Mesendoderm (in vitro differentiated cells): ENCODE results near the gene ZBTB11.

Experiments used
- DNase-seq: peaks from one replicate; pipeline ENCODE4 v3.0.0; 2013
- H2AK5ac ChIP-seq: 2 replicates; pipeline ENCODE4 v1.6.1; 2013; ENCODE audit warnings: low read length, inconsistent platforms
- H2BK120ac ChIP-seq: 2 replicates; pipeline ENCODE4 v1.6.1; 2013; ENCODE audit warnings: low read depth, mild to moderate bottlenecking, low read length, moderate library complexity, mixed read lengths
- H2BK15ac ChIP-seq: replicated peaks from 2 replicates; pipeline ENCODE4 v1.6.1; 2013; ENCODE audit warnings: low read depth, mild to moderate bottlenecking, moderate library complexity
- H2BK5ac ChIP-seq: 2 replicates; pipeline ENCODE4 v1.6.1; 2013; ENCODE audit warnings: low read length, inconsistent platforms
- H3K18ac ChIP-seq: 2 replicates; pipeline ENCODE4 v1.6.1; 2013; ENCODE audit warnings: mild to moderate bottlenecking, low read length, mixed read lengths
- H3K23ac ChIP-seq: one replicate; pipeline ENCODE4 v1.6.1; 2013; ENCODE audit warnings: low read length
- H3K27ac ChIP-seq: 2 replicates; pipeline ENCODE4 v1.5.1; 2013; ENCODE audit warnings: low read depth, mild to moderate bottlenecking, inconsistent platforms, low read length, moderate library complexity
- H3K27me3 ChIP-seq: 2 replicates; pipeline ENCODE4 v1.6.1; 2013; ENCODE audit warnings: low read length, control low read depth, mild to moderate bottlenecking, inconsistent platforms; ENCODE audit not compliant: insufficient read depth, poor library complexity
- H3K36me3 ChIP-seq: 2 replicates; pipeline ENCODE4 v1.6.1; 2013; ENCODE audit warnings: low read length, inconsistent platforms; ENCODE audit not compliant: control insufficient read depth, insufficient read depth
- H3K4ac ChIP-seq: one replicate; pipeline ENCODE4 v1.6.1; 2013; ENCODE audit warnings: low read depth, mild to moderate bottlenecking, low read length, moderate library complexity
- H3K4me1 ChIP-seq: 2 replicates; pipeline ENCODE4 v1.6.1; 2013; ENCODE audit warnings: low read depth, low read length, inconsistent platforms; ENCODE audit not compliant: control insufficient read depth
- H3K4me2 ChIP-seq: 2 replicates; pipeline ENCODE4 v1.6.1; 2013; ENCODE audit warnings: low read length
- H3K4me3 ChIP-seq: 2 replicates; pipeline ENCODE4 v1.5.1; 2013; ENCODE audit warnings: mild to moderate bottlenecking, low read length
- H3K56ac ChIP-seq: one replicate; pipeline ENCODE4 v1.6.1; 2013; ENCODE audit warnings: low read length
- H3K79me1 ChIP-seq: 2 replicates; pipeline ENCODE4 v1.6.1; 2013; ENCODE audit warnings: low read length, inconsistent platforms
- H3K79me2 ChIP-seq: 2 replicates; pipeline ENCODE4 v1.6.1; 2013; ENCODE audit warnings: mild to moderate bottlenecking, low read length; ENCODE audit not compliant: control insufficient read depth, insufficient read depth
- H3K9ac ChIP-seq: 2 replicates; pipeline ENCODE4 v1.6.1; 2013; ENCODE audit warnings: low read length, inconsistent platforms
- H4K5ac ChIP-seq: one replicate; pipeline ENCODE4 v1.6.1; 2013; ENCODE audit warnings: low read length
- H4K8ac ChIP-seq: one replicate; pipeline ENCODE4 v1.6.1; 2013; ENCODE audit warnings: low read depth, mild to moderate bottlenecking, control low read depth, low read length, moderate library complexity
- WGBS: extraction: QIAGEN DNeasy Blood & Tissue Kit; methylation state at CpG from one replicate; pipeline ENCODE4 v1.1.7; 2013; ENCODE audit warnings: low lambda C conversion rate, missing lambda C conversion rate; ENCODE audit not compliant: insufficient coverage; ENCODE audit errors: extremely low coverage; 5-methylcytosine and 5-hydroxymethylcytosine counted together

The ZBTB11 gene

DNA sequence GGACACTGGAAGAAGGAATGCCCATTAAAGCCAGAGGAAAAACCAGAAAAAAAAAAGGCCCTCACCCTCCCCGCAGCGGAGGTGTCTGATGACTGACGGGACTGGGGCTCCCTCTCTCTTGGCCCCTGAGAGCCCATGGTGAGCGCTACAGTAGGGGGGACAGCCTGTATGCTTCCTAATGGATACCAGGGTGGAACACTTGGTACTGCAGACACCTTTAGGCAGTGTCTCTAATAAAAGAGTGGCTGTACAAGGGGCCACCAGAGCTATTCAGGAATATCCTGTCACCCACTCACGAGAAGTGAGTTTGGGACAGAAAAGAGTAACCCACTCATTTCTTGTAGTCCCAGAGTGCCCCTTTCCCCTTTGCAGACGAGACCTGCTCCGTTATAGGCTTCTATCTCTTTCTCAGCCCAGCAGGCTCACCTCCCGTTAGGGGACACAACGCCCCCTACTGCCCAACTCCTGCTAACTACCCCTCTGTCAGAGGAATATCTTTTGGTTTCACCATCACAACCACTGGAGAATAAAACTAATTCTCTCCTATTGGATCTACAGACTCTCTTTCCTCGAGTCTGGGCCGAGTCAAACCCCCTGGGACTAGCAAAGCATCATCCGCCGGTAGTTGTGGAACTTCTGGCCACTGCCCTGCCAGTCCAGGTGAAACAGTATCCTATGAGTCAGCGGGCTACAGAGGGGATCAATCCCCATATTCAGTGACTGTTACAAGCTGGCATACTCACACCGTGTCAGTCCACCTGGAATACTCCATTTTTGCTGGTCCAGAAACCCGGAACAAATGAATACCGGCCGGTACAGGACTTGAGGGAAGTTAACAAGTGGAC is 40.8 kb downstream of the ZBTB11 start:
- no peak overlapping the region for H2BK15ac ChIP-seq
- H4K5ac ChIP-seq, result no peak overlapping the region
- no peak overlapping the region for H3K4me2 ChIP-seq
- no peak overlapping the region for H4K8ac ChIP-seq
- H3K79me1 ChIP-seq, result no peaks in the 10 kb centered on the region
- H3K18ac ChIP-seq, result no peak overlapping the region
- peak overlapping the region; percentile 12 for H3K56ac ChIP-seq
- H3K4me1 ChIP-seq, result peaks cover 5% of the 10 kb centered on the region
- no peak overlapping the region for H3K27ac ChIP-seq
- H3K36me3 ChIP-seq, result no peaks in the 10 kb centered on the region
- H3K4ac ChIP-seq, result no peak overlapping the region
- H3K79me2 ChIP-seq, result no peaks in the 10 kb centered on the region
- no peak overlapping the region for H3K4me3 ChIP-seq
- no CpG with 5 or more reads among the region's 18 CpGs for WGBS
- peak overlapping the region; percentile 87 for H3K23ac ChIP-seq
- DNase-seq, result peak; percentile 71
- no peaks in the 10 kb centered on the region for H3K27me3 ChIP-seq
- peak overlapping the region; percentile 23 for H3K9ac ChIP-seq
- peak overlapping the region; percentile 12 for H2BK5ac ChIP-seq
- H2BK120ac ChIP-seq, result no peak overlapping the region
- H2AK5ac ChIP-seq, result no peak overlapping the region

DNA sequence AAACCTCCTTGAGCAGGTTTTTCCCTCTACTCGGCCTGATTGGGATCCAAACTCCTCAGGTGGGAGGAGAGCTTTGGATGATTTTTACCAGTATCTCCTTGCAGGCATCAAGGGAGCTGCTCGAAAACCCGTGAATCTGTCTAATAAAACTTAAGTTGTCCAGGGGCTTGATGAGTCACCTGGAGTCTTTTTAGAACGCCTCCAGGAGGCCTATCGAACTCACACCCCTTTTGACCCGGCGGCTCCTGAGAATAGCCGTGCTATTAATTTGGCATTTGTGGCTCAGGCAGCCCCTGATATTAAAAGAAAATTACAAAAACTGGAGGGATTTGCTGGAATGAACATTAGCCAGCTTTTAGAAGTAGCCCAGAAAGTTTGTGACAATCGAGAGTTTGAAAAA is 41.6 kb downstream of the ZBTB11 start:
- Histone ChIP-seq H3K23ac (no peak overlapping the region), H3K9ac (no peak overlapping the region), H3K27me3 (no peaks in the 10 kb centered on the region), H3K79me1 (no peaks in the 10 kb centered on the region), H3K18ac (no peak overlapping the region), H3K4me1 (peaks cover 5% of the 10 kb centered on the region), H3K4ac (no peak overlapping the region), H3K79me2 (no peaks in the 10 kb centered on the region), H2BK15ac (no peak overlapping the region), H2AK5ac (no peak overlapping the region), H2BK120ac (no peak overlapping the region), H4K8ac (no peak overlapping the region), H4K5ac (no peak overlapping the region), H3K4me3 (no peak overlapping the region), H3K56ac (peak overlapping the region; percentile 17), H3K27ac (no peak overlapping the region), H3K4me2 (no peak overlapping the region), H2BK5ac (no peak overlapping the region), H3K36me3 (no peaks in the 10 kb centered on the region)
- no CpG with 5 or more reads among the region's 9 CpGs for WGBS
- no peak for DNase-seq

DNA sequence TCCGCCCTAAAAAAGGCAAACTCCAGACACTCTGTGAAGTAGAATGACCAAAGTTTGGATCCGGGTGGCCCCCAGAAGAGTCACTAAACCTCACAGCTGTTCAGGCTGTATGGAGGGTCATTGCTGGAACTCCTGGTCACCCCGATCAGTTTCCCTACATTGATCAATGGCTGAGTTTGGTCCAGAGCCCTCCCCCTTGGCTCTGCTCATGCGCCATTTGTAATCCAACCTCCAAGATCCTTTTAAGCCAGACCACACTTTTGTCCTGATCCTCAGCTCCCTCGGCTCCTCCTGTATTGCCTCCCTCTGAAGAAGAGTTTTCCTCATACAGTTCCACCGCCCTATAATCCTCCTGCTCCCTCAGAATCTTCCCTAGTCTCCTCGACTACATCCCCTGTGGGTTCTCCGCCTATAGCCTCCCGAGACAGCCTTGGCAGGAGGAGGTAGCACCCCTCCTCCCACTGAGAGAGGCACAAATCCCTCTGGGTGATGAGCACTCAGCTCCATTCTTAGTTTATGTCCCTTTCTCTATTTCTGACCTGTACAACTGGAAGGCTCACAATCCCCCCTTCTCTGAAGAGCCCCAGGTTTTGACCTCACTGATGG is 42.2 kb downstream of the ZBTB11 start:
- Histone ChIP-seq H4K5ac (no peak overlapping the region), H3K18ac (no peak overlapping the region), H3K4me3 (no peak overlapping the region), H3K4me2 (no peak overlapping the region), H2BK15ac (no peak overlapping the region), H2BK5ac (no peak overlapping the region), H2AK5ac (no peak overlapping the region), H2BK120ac (no peak overlapping the region), H3K79me1 (no peaks in the 10 kb centered on the region), H3K9ac (no peak overlapping the region), H4K8ac (no peak overlapping the region), H3K36me3 (no peaks in the 10 kb centered on the region), H3K23ac (no peak overlapping the region), H3K4me1 (peaks cover 5% of the 10 kb centered on the region), H3K27me3 (no peaks in the 10 kb centered on the region), H3K56ac (peak overlapping the region; percentile 17), H3K4ac (no peak overlapping the region), H3K79me2 (no peaks in the 10 kb centered on the region), H3K27ac (no peak overlapping the region)
- no peak for DNase-seq
- WGBS, result no CpG with 5 or more reads among the region's 9 CpGs

DNA sequence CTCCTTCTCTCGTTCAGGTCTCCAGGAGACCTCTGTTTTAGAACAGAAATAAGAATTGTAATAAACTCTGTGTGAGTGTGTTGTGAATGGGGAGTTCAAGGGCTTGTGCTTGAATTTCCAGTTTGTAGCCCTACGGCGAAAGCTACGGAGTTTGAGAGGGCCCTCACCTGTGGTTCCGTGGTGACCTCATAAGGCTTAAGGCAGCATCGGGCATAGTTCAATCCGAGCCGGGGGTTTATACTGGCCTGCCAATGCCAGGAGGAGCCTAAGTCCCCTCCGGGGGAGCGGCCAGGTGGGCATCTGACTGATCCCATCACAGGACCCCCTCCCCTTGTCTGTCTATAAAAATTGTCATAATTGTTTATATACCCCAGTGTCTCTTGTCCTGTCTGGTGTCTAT is 43.7 kb downstream of the ZBTB11 start:
- Histone ChIP-seq H3K79me2 (no peaks in the 10 kb centered on the region), H2BK120ac (no peak overlapping the region), H3K27me3 (no peaks in the 10 kb centered on the region), H2AK5ac (no peak overlapping the region), H3K56ac (peak overlapping the region; percentile 15), H2BK15ac (no peak overlapping the region), H3K23ac (no peak overlapping the region), H3K4ac (no peak overlapping the region), H3K9ac (no peak overlapping the region), H3K79me1 (no peaks in the 10 kb centered on the region), H3K4me2 (no peak overlapping the region), H2BK5ac (no peak overlapping the region), H4K8ac (no peak overlapping the region), H3K4me3 (no peak overlapping the region), H3K27ac (no peak overlapping the region), H3K4me1 (peaks cover 3% of the 10 kb centered on the region), H3K36me3 (no peaks in the 10 kb centered on the region), H3K18ac (no peak overlapping the region), H4K5ac (no peak overlapping the region)
- DNase-seq, result no peak
- no CpG with 5 or more reads among the region's 10 CpGs for WGBS

DNA sequence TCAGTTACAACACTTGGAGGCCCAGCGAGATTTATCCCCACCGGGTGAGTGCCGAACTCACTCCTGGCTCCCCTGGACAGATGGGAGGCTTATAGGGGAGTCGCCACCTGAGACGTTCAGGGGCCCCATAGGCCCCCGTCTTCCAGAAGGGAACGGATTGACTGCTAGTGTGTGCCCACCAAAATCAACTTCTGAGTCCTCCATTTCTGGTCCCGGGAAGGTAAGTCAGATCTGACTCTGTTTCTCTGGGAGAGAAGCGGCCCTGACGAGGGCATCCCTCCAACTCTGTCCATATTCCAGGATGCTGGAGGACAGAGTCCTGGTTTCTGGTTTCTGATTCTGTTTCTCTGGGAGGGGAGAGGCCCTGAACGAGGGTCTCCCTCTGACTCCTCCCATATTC is 44.3 kb downstream of the ZBTB11 start:
- H3K36me3 ChIP-seq, result no peaks in the 10 kb centered on the region
- H4K8ac ChIP-seq, result no peak overlapping the region
- no peaks in the 10 kb centered on the region for H3K79me1 ChIP-seq
- H3K27ac ChIP-seq, result no peak overlapping the region
- no peak overlapping the region for H2BK15ac ChIP-seq
- H4K5ac ChIP-seq, result no peak overlapping the region
- H3K79me2 ChIP-seq, result no peaks in the 10 kb centered on the region
- no peak overlapping the region for H2BK5ac ChIP-seq
- no peak overlapping the region for H2BK120ac ChIP-seq
- H3K23ac ChIP-seq, result no peak overlapping the region
- WGBS, result no CpG with 5 or more reads among the region's 11 CpGs
- no peak overlapping the region for H3K4me2 ChIP-seq
- no peak overlapping the region for H3K18ac ChIP-seq
- H3K4me1 ChIP-seq, result no peaks in the 10 kb centered on the region
- no peak overlapping the region for H3K4ac ChIP-seq
- H3K27me3 ChIP-seq, result no peaks in the 10 kb centered on the region
- H3K56ac ChIP-seq, result no peak overlapping the region
- no peak overlapping the region for H2AK5ac ChIP-seq
- no peak overlapping the region for H3K4me3 ChIP-seq
- no peak for DNase-seq
- no peak overlapping the region for H3K9ac ChIP-seq
